IgD-negative memory B cell (primary cell): ENCODE data around the gene YKT6. TPM values are rescaled to one million over a fixed set of nuclear protein-coding genes. Genes with fewer than 3 reads are reported as not detected.
A peak's percentile ranks its signal among the peaks of the same experiment; 100 is the strongest.
"Not testable (repeated sequence)": the region's sequence is repeated elsewhere in the genome, so short reads cannot be mapped to it uniquely, and the experiment has no call there.

Experiments used
- H3K27ac Mint-ChIP-seq, 3 donors: one replicate each; pipeline ENCODE4 v1.8.0; 2020 to 2022; ENCODE audit warnings: mild to moderate bottlenecking in 3 of 3, mixed read lengths in 3 of 3, moderate library complexity in 1 of 3
- H3K27me3 Mint-ChIP-seq: one replicate; pipeline ENCODE4 v1.8.0; 2021; ENCODE audit warnings: mixed read lengths
- H3K36me3 Mint-ChIP-seq: one replicate; pipeline ENCODE4 v1.8.0; 2020; ENCODE audit warnings: mild to moderate bottlenecking, mixed read lengths
- H3K4me1 Mint-ChIP-seq, 3 donors: one replicate each; pipeline ENCODE4 v1.8.0; 2020 to 2022; ENCODE audit warnings: mixed read lengths in 3 of 3, mild to moderate bottlenecking in 1 of 3
- H3K4me3 Mint-ChIP-seq, 4 donors: one replicate each; pipeline ENCODE4 v1.8.0; 2020 to 2022; ENCODE audit warnings: mild to moderate bottlenecking in 4 of 4, mixed read lengths in 4 of 4, moderate library complexity in 3 of 4
- H3K9me3 Mint-ChIP-seq, 3 donors: one replicate each; pipeline ENCODE4 v1.8.0; 2020 to 2021; ENCODE audit warnings: mixed read lengths in 3 of 3, mild to moderate bottlenecking in 1 of 3
- polyA plus RNA-seq: library from polyadenylated mRNA; unstranded; fragments of 300-500 nt; fragmentation: Illumina TruSeq; gene quantifications from one replicate; pipeline ENCODE4 v1.2.3, GENCODE V29; 2021

Gene YKT6
- polyA plus RNA-seq, 1 donor from 2014 or later, result 46.3 TPM

GRCh38 chr7:44195889-44196288 lies 4.9 kb upstream of the YKT6 start:
- Mint-ChIP-seq H3K9me3 (no peaks in the 10 kb centered on the region), H3K36me3 (peaks cover 2% of the 10 kb centered on the region), H3K4me3 (no peak overlapping the region), H3K4me1 (peaks cover 0 to 2% (median 0%) of the 10 kb centered on the region in 3 donors), H3K27ac (no peak overlapping the region), H3K27me3 (peaks cover 2% of the 10 kb centered on the region)

DNA sequence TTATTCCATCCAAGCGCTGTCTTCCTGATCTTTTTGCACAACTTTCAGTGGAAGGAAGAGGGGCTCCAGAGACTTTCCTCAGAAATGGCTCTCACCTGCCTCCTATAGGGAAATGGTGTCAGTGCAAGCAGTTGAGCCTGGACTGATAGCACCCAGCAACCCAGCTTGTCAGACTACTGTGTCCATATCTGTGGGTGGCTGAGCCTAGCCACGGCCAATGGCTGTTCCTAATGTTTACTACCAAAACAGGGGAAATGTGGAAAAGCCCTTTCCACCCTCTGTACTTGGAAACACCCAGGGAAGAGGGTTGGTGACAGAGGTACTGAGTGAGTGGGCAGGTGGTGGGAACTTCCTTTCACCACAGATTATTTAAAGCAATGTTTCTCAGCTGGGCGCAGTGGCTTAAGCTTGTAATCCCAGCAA lies 4.3 kb upstream of the YKT6 start:
- Mint-ChIP-seq H3K4me3 (peak overlapping the region in 1 of 4 donors; percentile 7), H3K36me3 (peaks cover 2% of the 10 kb centered on the region), H3K27me3 (peaks cover 2% of the 10 kb centered on the region), H3K27ac (no peak overlapping the region), H3K4me1 (peaks cover 1 to 3% (median 2%) of the 10 kb centered on the region in 3 donors), H3K9me3 (no peaks in the 10 kb centered on the region)

GRCh38 chr7:44197474-44197873 lies 3.3 kb upstream of the YKT6 start:
- Mint-ChIP-seq H3K4me3 (no peak overlapping the region), H3K4me1 (peaks cover 9 to 12% (median 9%) of the 10 kb centered on the region in 3 donors), H3K27ac (peak overlapping the region in 1 of 3 donors; percentile 48), H3K27me3 (peaks cover under 1% of the 10 kb centered on the region), H3K36me3 (peaks cover 2% of the 10 kb centered on the region), H3K9me3 (no peaks in the 10 kb centered on the region)

DNA sequence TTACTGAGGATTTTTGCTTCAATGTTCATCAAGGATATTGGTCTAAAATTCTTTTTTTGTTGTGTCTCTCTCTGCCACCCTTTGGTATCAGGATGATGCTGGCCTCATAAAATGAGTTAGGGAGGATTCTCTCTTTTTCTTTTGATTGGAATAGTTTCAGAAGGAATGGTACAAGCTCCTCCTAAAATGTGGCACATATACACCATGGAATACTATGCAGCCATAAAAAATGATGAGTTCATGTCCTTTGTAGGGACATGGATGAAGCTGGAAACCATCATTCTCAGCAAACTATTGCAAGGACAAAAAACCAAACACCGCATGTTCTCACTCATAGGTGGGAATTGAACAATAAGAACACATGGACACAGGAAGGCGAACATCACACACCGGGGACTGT lies 615 bp upstream of the YKT6 start:
- H3K4me1 Mint-ChIP-seq, result peaks cover 12 to 22% (median 17%) of the 10 kb centered on the region in 3 donors
- H3K9me3 Mint-ChIP-seq, H3K27me3 Mint-ChIP-seq, H3K36me3 Mint-ChIP-seq: not testable (repeated sequence)
- H3K27ac Mint-ChIP-seq, result peak overlapping the region in 2 of 3 donors; percentile 23 to 62
- peak overlapping the region in 3 of 4 donors; percentile 12 to 80 (median 46) for H3K4me3 Mint-ChIP-seq

DNA sequence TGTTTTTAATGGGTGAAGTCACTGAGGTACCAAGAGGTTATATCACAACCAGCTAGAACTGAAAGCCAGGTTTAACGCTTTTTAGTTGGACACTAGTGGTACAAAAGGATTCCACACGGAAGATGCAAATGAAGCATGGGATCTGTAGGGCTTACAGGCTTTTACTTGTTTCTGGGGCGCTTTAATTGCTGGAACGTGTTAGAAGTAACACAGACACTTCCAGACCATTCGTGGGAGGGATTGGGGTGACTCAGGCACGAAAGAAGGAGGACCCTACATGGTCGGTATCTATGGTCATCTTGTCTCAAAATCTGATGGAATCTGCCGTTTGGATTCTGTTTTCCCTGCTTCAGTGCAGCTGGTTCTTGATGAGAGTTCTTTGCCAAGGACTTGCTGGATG lies 1.0 kb downstream of the YKT6 start:
- peak overlapping the region in 1 of 3 donors; percentile 12 for H3K27ac Mint-ChIP-seq
- no peaks in the 10 kb centered on the region for H3K27me3 Mint-ChIP-seq
- H3K4me3 Mint-ChIP-seq, result peak overlapping the region; percentile 80 to 95 (median 90)
- H3K9me3 Mint-ChIP-seq, result no peaks in the 10 kb centered on the region
- peaks cover 13 to 22% (median 17%) of the 10 kb centered on the region in 3 donors for H3K4me1 Mint-ChIP-seq
- peaks cover 7% of the 10 kb centered on the region for H3K36me3 Mint-ChIP-seq

GRCh38 chr7:44206008-44206407 lies 5.2 kb downstream of the YKT6 start:
- Mint-ChIP-seq H3K4me3 (peak overlapping the region in 1 of 4 donors; percentile 51), H3K4me1 (peaks cover 13 to 20% (median 17%) of the 10 kb centered on the region in 3 donors), H3K27me3 (no peaks in the 10 kb centered on the region), H3K9me3 (no peaks in the 10 kb centered on the region), H3K27ac (peak overlapping the region in 1 of 3 donors; percentile 59), H3K36me3 (peaks cover 5% of the 10 kb centered on the region)

- Mint-ChIP-seq H3K27ac (no peak overlapping the region), H3K9me3 (no peaks in the 10 kb centered on the region), H3K4me3 (no peak overlapping the region), H3K4me1 (peaks cover 1 to 7% (median 6%) of the 10 kb centered on the region in 3 donors), H3K27me3 (no peaks in the 10 kb centered on the region), H3K36me3 (peaks cover 10% of the 10 kb centered on the region)
Measured at GRCh38 chr7:44208085-44208484, 7.3 kb downstream of the YKT6 start.

DNA sequence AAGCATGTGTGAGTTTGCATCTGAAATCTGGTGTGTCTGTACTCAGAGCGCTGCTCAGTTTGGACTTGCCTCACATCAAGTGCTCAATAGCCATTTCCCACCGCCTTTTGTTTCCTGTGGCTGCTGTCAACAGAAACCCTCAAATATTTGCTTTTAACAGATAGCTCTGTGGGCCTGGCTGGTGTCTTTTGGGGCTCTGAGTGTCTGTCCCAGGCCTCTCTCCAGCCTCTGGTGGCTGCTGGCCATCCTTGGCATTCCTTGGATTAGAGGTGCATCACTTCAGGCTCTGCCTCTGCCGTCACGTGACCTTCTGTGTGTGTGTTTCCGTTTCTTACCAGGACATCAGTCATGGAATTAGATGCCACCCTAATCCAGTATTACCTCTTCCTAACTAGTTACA lies 9.3 kb downstream of the YKT6 start:
- peaks cover 9% of the 10 kb centered on the region for H3K36me3 Mint-ChIP-seq
- no peaks in the 10 kb centered on the region for H3K9me3 Mint-ChIP-seq
- no peak overlapping the region for H3K4me3 Mint-ChIP-seq
- peaks cover 5 to 11% (median 8%) of the 10 kb centered on the region in 3 donors for H3K4me1 Mint-ChIP-seq
- H3K27ac Mint-ChIP-seq, result no peak overlapping the region
- no peaks in the 10 kb centered on the region for H3K27me3 Mint-ChIP-seq

GRCh38 chr7:44211126-44211675 lies 10.4 kb downstream of the YKT6 start:
- peaks cover 5 to 10% (median 9%) of the 10 kb centered on the region in 3 donors for H3K4me1 Mint-ChIP-seq
- H3K9me3 Mint-ChIP-seq, result no peaks in the 10 kb centered on the region
- no peak overlapping the region for H3K4me3 Mint-ChIP-seq
- H3K27ac Mint-ChIP-seq, result peak overlapping the region in 2 of 3 donors; percentile 73 to 93
- no peaks in the 10 kb centered on the region for H3K27me3 Mint-ChIP-seq
- H3K36me3 Mint-ChIP-seq, result peaks cover 5% of the 10 kb centered on the region

- Mint-ChIP-seq H3K4me3 (no peak overlapping the region), H3K9me3 (no peaks in the 10 kb centered on the region), H3K4me1 (peaks cover 5 to 10% (median 9%) of the 10 kb centered on the region in 3 donors), H3K27ac (peak overlapping the region in 1 of 3 donors; percentile 39), H3K27me3 (no peaks in the 10 kb centered on the region), H3K36me3 (peaks cover 5% of the 10 kb centered on the region)
Measured at GRCh38 chr7:44212018-44212417, 11.2 kb downstream of the YKT6 start.

GRCh38 chr7:44212581-44213184 lies 11.9 kb downstream of the YKT6 start:
- no peak overlapping the region for H3K4me3 Mint-ChIP-seq
- H3K36me3 Mint-ChIP-seq, result peaks cover 5% of the 10 kb centered on the region
- no peaks in the 10 kb centered on the region for H3K9me3 Mint-ChIP-seq
- H3K4me1 Mint-ChIP-seq, result peaks cover 5 to 10% (median 9%) of the 10 kb centered on the region in 3 donors
- H3K27me3 Mint-ChIP-seq, result no peaks in the 10 kb centered on the region
- no peak overlapping the region for H3K27ac Mint-ChIP-seq

DNA sequence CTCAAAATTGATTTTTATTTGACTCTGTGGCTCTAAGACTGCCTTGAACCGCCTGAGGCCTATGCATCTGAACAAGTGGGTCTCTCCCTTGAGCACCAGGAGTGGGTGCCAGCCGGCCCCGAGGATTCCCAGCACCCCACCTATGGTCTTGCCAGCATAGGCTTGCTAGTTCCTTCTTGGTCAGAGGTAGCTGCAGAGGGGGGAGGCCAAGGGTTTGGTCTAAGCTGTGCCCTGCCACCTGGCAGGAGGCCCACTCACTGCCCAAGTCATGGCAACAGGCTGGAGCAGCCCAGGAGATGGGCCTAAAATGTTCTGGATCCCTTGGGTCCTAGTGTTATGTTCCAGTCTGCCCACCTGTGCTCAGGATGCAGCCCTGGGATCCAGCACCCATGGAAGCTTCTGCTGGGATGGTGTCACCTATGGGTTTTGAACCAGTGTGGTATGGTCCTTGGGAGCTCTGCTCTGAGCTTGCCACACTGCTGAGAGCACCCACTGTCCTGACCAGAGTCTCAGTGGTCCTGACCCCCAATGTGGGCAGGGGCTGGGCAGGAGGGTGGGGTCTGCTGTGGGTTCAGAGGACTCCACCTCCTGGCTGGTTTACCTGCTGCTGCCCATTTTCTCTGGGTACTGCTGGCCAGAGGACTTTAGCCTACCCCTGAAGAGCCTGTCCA lies 12.6 kb downstream of the YKT6 start:
- H3K4me1 Mint-ChIP-seq, result peaks cover 5 to 10% (median 9%) of the 10 kb centered on the region in 3 donors
- peaks cover 5% of the 10 kb centered on the region for H3K36me3 Mint-ChIP-seq
- H3K27me3 Mint-ChIP-seq, result peaks cover 2% of the 10 kb centered on the region
- H3K27ac Mint-ChIP-seq, result peak overlapping the region in 2 of 3 donors; percentile 9 to 92
- no peak overlapping the region for H3K4me3 Mint-ChIP-seq
- H3K9me3 Mint-ChIP-seq, result no peaks in the 10 kb centered on the region

- Mint-ChIP-seq H3K4me3 (peak overlapping the region in 1 of 4 donors; percentile 35), H3K36me3 (peaks cover 5% of the 10 kb centered on the region), H3K27ac (peak overlapping the region; percentile 9 to 92 (median 18)), H3K27me3 (peaks cover 2% of the 10 kb centered on the region), H3K4me1 (peaks cover 5 to 10% (median 9%) of the 10 kb centered on the region in 3 donors), H3K9me3 (no peaks in the 10 kb centered on the region)
Measured at GRCh38 chr7:44213877-44214388, 13.2 kb downstream of the YKT6 start.

DNA sequence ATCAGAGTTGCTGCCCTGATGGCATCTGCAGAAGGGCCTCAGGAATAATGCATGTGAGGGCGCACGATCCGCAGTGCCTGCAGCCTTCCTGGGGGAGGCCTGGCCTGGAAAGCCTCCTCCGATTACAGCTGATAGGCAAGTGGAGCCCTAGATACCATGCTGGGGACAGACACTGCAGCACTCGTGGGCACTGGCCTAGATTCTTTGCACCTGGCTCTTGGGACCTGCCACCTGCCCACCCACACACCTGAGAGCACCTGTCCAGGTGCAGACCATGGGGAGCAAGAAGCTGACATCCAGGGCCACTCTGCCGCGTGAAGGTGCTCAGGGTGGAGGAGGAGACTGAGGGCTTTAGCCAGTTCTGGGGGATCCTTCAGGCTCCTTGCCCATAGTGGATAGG lies 14.8 kb downstream of the YKT6 start:
- H3K36me3 Mint-ChIP-seq, result peaks cover 5% of the 10 kb centered on the region
- peaks cover 2% of the 10 kb centered on the region for H3K27me3 Mint-ChIP-seq
- H3K27ac Mint-ChIP-seq, result no peak overlapping the region

GRCh38 chr7:44216019-44216418 lies 15.2 kb downstream of the YKT6 start:
- Mint-ChIP-seq H3K27ac (peak overlapping the region in 1 of 3 donors; percentile 62), H3K27me3 (peaks cover 2% of the 10 kb centered on the region), H3K4me3 (peak overlapping the region in 1 of 4 donors; percentile 41), H3K36me3 (peaks cover 5% of the 10 kb centered on the region), H3K9me3 (no peaks in the 10 kb centered on the region), H3K4me1 (peaks cover 5 to 10% (median 9%) of the 10 kb centered on the region in 3 donors)

More for the DNA sequence above, 14.8 kb downstream of the YKT6 start:
- Mint-ChIP-seq H3K9me3 (no peaks in the 10 kb centered on the region), H3K4me3 (no peak overlapping the region), H3K4me1 (peaks cover 5 to 10% (median 9%) of the 10 kb centered on the region in 3 donors)
